ENCODE data around the gene KRTAP12-3.
"Not testable (repeated sequence)": the region's sequence is repeated elsewhere in the genome, so short reads cannot be mapped to it uniquely, and the experiment has no call there.

DNA sequence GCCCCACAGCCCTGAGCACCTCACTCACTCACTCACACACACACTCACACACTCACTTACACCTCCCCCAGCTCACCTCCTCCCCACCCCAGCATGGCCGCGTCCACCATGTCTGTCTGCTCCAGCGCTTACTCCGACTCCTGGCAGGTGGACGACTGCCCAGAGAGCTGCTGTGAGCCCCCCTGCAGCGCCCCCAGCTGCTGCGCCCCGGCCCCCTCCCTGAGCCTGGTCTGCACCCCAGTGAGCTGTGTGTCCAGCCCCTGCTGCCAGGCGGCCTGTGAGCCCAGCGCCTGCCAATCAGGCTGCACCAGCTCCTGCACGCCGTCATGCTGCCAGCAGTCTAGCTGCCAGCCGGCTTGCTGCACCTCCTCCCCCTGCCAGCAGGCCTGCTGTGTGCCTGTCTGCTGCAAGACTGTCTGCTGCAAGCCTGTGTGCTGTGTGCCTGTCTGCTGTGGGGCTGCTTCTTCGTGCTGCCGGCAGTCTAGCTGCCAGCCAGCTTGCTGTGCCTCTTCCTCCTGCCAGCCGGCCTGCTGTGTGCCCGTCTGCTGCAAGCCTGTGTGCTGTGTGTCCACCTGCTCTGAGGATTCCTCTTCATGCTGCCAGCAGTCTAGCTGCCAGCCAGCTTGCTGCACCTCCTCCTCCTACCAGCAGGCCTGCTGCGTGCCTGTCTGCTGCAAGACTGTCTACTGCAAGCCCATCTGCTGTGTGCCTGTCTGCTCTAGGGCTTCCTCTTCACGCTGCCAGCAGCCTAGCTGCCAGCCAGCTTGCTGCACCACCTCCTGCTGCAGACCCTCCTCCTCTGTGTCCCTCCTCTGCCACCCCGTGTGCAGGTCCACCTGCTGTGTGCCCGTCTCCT lies 11.1 kb upstream of the KRTAP12-3 start, which contains the start of gene KRTAP10-11:
- not testable (repeated sequence) for TF ChIP-seq EZH2 (IDR thresholded peaks at IDR 0.05; ENCODE audit: insufficient read depth, poor library complexity, severe bottlenecking); EZH2phosphoT487 (IDR thresholded peaks at IDR 0.05; ENCODE audit: insufficient read depth, low read depth)
